Brain microvascular endothelial cell (primary cell): ENCODE data around the gene MACROD2.

ENCODE experiments used
- DNase-seq: peaks from one replicate; pipeline ENCODE4 v3.0.0-alpha.2; 2020
- H3K27ac ChIP-seq: fragments of 250-450 bp; sonication (Bioruptor Pico); 2 replicates; pipeline ENCODE4 v1.5.1; 2020; ENCODE audit warnings: mild to moderate bottlenecking, moderate library complexity
- H3K27me3 ChIP-seq: fragments of 250-450 bp; sonication (Bioruptor Pico); replicated peaks from 2 replicates; pipeline ENCODE4 v1.5.1; 2020; ENCODE audit warnings: mild to moderate bottlenecking
- H3K36me3 ChIP-seq: fragments of 250-450 bp; sonication (Bioruptor Pico); replicated peaks from 2 replicates; pipeline ENCODE4 v1.5.1; 2020; ENCODE audit warnings: mild to moderate bottlenecking
- H3K4me3 ChIP-seq: 2 replicates; pipeline ENCODE4 v1.5.1; 2011; ENCODE audit warnings: low read depth, mild to moderate bottlenecking, control low read depth, low read length, moderate library complexity
- CTCF ChIP-seq: IDR thresholded peaks from 2 replicates; pipeline ENCODE4 v1.5.1; 2011; ENCODE audit warnings: low read depth, mild to moderate bottlenecking, moderate library complexity, low read length, control low read depth, inconsistent platforms; ENCODE audit errors: missing control alignments
- in situ Hi-C: cut with HindIII; loops from 2 replicates; pipeline ENCODE4 v1.10.0; 2017; ENCODE audit warnings: low sequenced_read_pairs, low pct_ligation_motif_present

Gene MACROD2

GRCh38 chr20:15296422-15296821, 1301.1 kb downstream of the MACROD2 start:
- no peaks in the 10 kb centered on the region for H3K36me3 ChIP-seq
- in situ Hi-C loops = no loop called here
- no peak for DNase-seq
- H3K4me3 ChIP-seq = no peak overlapping the region
- no peak overlapping the region for H3K27ac ChIP-seq
- no peaks in the 10 kb centered on the region for H3K27me3 ChIP-seq
- no peak for TF ChIP-seq CTCF

- Histone ChIP-seq H3K27ac (no peak overlapping the region), H3K36me3 (no peaks in the 10 kb centered on the region), H3K27me3 (no peaks in the 10 kb centered on the region), H3K4me3 (no peak overlapping the region)
- TF ChIP-seq CTCF = no peak
- in situ Hi-C loops = no loop called here
- DNase-seq = no peak
These were observed 1302.0 kb downstream of the MACROD2 start for GRCh38 chr20:15297059-15297875.

GRCh38 chr20:15302075-15302474, 1306.8 kb downstream of the MACROD2 start:
- no peak for TF ChIP-seq CTCF
- no peaks in the 10 kb centered on the region for H3K27me3 ChIP-seq
- no peak for DNase-seq
- no peak overlapping the region for H3K4me3 ChIP-seq
- in situ Hi-C loops = no loop called here
- no peaks in the 10 kb centered on the region for H3K36me3 ChIP-seq
- H3K27ac ChIP-seq = no peak overlapping the region

- in situ Hi-C loops = no loop called here
- no peak overlapping the region for H3K27ac ChIP-seq
- DNase-seq = peak; percentile 18
- no peak for TF ChIP-seq CTCF
- no peak overlapping the region for H3K4me3 ChIP-seq
- H3K27me3 ChIP-seq = no peaks in the 10 kb centered on the region
- no peaks in the 10 kb centered on the region for H3K36me3 ChIP-seq
These were observed 1315.0 kb downstream of the MACROD2 start for GRCh38 chr20:15310361-15310760.

GRCh38 chr20:15316556-15316955, 1321.2 kb downstream of the MACROD2 start:
- no peak overlapping the region for H3K27ac ChIP-seq
- no peaks in the 10 kb centered on the region for H3K36me3 ChIP-seq
- no peak overlapping the region for H3K4me3 ChIP-seq
- H3K27me3 ChIP-seq = no peaks in the 10 kb centered on the region
- no peak for TF ChIP-seq CTCF
- in situ Hi-C loops = no loop called here
- no peak for DNase-seq
